Stomach (tissue), 4 donors: ENCODE data around the gene RFC1.
"Not testable (repeated sequence)": the region's sequence is repeated elsewhere in the genome, so short reads cannot be mapped to it uniquely, and the experiment has no call there.

Source experiments
- CTCF ChIP-seq, 7 experiments: fragments of 450-650 bp in 4 of 7; fragments of 200-600 bp in 3 of 7; sonication (generic) in 3 of 7; IDR thresholded peaks; one replicate each; pipeline ENCODE4 v1.5.1; 2016 to 2019; ENCODE audit warnings: antibody characterized with exemption in 7 of 7, control low read depth in 2 of 7, mild to moderate bottlenecking in 1 of 7
- POLR2A ChIP-seq, 4 donors: fragments of 450-650 bp; IDR thresholded peaks; one replicate each; pipeline ENCODE4 v1.6.1; 2016; ENCODE audit warnings: antibody characterized with exemption in 4 of 4, control low read depth in 2 of 4, mild to moderate bottlenecking in 1 of 4, moderate library complexity in 1 of 4
- POLR2AphosphoS5 ChIP-seq, 3 donors: sonication (generic); formaldehyde crosslinking; IDR thresholded peaks; one replicate each; pipeline ENCODE4 v1.6.1; 2016; ENCODE audit warnings: antibody characterized with exemption in 3 of 3

GRCh38 chr4:39360611-39361010 is 5.6 kb downstream of the RFC1 start:
- not testable (repeated sequence) for TF ChIP-seq CTCF, POLR2A, POLR2AphosphoS5 (IDR thresholded peaks at IDR 0.05)
